ENCODE measurements around the gene CRTAC1.

The CRTAC1 gene

DNA sequence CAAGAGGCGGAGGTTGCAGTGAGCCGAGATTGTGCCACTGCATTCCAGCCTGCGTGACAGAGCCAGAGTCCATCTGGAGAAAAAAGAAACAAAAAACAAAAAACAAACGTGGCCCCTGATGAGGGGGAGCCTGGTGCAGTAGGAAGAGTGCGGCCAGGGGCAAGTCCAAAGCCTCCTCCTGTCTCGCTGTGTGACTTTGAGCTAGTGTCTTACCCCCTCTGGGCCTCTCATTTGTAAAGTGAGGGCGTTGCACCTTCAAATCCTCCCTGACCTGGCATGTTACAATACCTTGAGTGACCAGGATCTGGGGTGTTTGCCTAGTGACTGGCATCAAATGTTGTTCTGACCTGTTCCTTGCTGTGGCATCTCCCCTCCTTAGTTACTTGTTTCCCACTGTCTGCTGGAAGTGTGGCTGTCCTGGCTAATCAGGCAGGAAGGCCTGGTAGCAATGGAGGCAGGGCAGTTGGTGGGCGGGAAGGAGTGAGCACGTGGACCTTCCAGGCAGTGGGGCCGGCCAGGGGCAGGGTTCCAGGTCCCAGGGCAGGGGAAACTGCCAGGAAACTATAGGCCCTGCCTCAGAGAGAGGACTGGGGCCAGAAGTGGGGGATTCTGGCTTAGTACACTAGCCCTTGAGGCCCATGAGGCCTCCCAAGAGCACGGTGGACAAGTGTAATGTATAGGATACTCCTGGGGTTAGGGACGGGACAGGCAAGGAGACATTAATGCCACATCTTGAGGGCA, 205.2 kb downstream of the CRTAC1 start:
- Histone ChIP-seq H3K4me3 (no peak overlapping the region), H3K9ac (no peak overlapping the region), H3K36me3 (no peaks in the 10 kb centered on the region), H3K9me3 (no peaks in the 10 kb centered on the region), H3K4me1 (no peaks in the 10 kb centered on the region), H3K27ac (no peak overlapping the region), H4K20me1 (no peaks in the 10 kb centered on the region), H3K27me3 (no peaks in the 10 kb centered on the region), H3K4me2 (no peak overlapping the region)
- no peak for TF ChIP-seq Cebpa-rat (IDR thresholded peaks at IDR 0.05)

- TF ChIP-seq Cebpa-rat (IDR thresholded peaks at IDR 0.05) = no peak
- no peaks in the 10 kb centered on the region for H3K27me3 ChIP-seq
Observed at GRCh38 chr10:97823734-97824133, 206.7 kb downstream of the CRTAC1 start.

DNA sequence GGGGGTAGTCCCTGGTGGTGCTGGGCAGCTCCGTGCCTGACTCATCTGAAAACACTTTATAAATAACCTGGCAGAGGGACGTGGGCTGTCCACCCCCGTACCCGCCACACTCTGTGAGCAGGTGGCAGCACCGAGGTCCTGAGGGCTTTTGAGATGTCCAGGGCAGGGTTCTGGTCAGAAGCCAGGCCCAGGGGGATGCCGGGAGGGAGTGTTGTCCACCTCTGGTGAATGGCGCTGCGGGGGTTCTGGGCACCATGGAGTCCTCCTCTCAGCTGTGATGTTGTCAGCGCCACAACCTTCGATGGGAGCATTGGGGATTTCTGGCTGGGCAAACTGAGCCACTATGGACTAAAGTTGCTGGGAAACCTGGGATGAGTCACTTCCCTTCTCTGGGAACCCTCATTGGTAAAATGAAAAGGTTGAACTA, 208.1 kb downstream of the CRTAC1 start:
- Histone ChIP-seq H3K4me1 (peaks cover 1% of the 10 kb centered on the region; the same call in 1 of the 2 replicates), H3K4me2 (no peak overlapping the region), H3K27me3 (no peaks in the 10 kb centered on the region), H4K20me1 (no peaks in the 10 kb centered on the region), H3K9ac (no peak overlapping the region), H3K4me3 (no peak overlapping the region), H3K9me3 (no peaks in the 10 kb centered on the region), H3K36me3 (no peaks in the 10 kb centered on the region), H3K27ac (no peak overlapping the region)
- TF ChIP-seq Cebpa-rat (IDR thresholded peaks at IDR 0.05) = no peak

More at GRCh38 chr10:97823734-97824133, 206.7 kb downstream of the CRTAC1 start:
- Histone ChIP-seq H3K9me3 (no peaks in the 10 kb centered on the region), H3K4me1 (no peaks in the 10 kb centered on the region), H3K36me3 (no peaks in the 10 kb centered on the region), H3K4me2 (no peak overlapping the region), H3K9ac (no peak overlapping the region), H3K4me3 (no peak overlapping the region), H4K20me1 (no peaks in the 10 kb centered on the region), H3K27ac (no peak overlapping the region)

DNA sequence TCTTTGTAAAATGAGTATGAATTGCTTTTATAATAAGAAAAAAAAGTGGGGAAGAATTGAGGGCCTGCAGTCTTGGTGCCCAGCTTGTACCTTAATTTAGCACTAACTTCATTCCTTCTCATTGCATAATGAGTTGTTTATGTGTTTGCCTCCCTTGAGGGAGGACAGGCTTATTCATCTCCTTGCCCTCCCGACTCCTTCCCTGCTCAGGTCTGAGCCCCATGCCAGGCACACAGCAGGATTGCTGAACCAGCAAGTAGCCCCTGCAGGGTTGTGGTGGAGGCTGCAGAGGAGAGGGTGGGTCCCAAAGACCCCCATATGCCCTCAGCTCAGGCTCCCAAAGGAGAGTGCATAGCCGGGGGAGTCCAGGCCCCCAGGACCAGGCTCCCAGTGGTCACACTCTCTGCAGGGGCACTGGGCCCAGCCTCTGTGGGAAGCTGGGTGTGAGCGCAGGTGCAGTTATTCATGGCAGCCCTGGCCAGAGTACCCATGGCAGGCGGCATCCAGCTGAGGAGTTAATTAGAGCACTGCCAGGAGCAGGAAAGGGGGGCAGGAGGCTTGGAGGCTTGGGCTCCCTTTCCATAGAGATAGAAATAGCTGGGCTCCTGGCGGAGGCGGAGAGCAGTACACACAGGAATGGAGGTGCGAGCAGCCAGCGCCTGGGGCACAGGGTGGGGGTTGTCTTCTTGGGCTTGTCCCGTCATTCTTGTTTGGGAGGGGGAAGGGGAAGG, 208.9 kb downstream of the CRTAC1 start:
- Histone ChIP-seq H3K36me3 (no peaks in the 10 kb centered on the region), H3K4me3 (no peak overlapping the region), H3K4me2 (no peak overlapping the region), H3K9me3 (no peaks in the 10 kb centered on the region), H4K20me1 (no peaks in the 10 kb centered on the region), H3K9ac (no peak overlapping the region), H3K4me1 (peaks cover 7% of the 10 kb centered on the region), H3K27me3 (no peaks in the 10 kb centered on the region), H3K27ac (no peak overlapping the region)
- TF ChIP-seq Cebpa-rat (IDR thresholded peaks at IDR 0.05) = no peak

GRCh38 chr10:97820096-97820704, 210.2 kb downstream of the CRTAC1 start:
- TF ChIP-seq Cebpa-rat (IDR thresholded peaks at IDR 0.05) = no peak
- Histone ChIP-seq H3K9me3 (no peaks in the 10 kb centered on the region), H3K27ac (no peak overlapping the region), H4K20me1 (no peaks in the 10 kb centered on the region), H3K9ac (no peak overlapping the region), H3K4me3 (no peak overlapping the region), H3K4me2 (no peak overlapping the region), H3K4me1 (peaks cover 8% of the 10 kb centered on the region), H3K27me3 (no peaks in the 10 kb centered on the region), H3K36me3 (no peaks in the 10 kb centered on the region)

DNA sequence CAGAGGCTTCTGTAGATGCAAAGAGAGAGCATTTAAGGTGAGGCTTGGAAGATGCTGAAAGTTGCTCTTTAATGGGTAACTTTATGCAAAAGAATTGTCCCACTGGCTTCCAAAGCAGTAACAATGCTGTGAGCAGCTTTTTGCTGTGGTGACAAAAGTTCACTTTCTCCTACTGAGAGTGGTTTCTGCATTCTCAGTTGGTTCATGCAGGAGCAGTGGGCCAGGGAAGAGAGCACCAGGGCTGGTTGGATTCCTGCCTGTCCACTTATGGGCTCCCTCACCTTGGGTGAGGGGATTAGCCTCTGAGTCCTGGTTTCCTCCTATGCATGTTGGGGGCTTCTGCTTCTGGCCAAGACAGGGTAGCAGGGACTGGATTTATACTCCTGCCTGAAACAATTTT, 211.8 kb downstream of the CRTAC1 start:
- Histone ChIP-seq H3K9ac (no peak overlapping the region), H3K27ac (no peak overlapping the region), H3K4me2 (no peak overlapping the region), H3K27me3 (no peaks in the 10 kb centered on the region), H3K36me3 (no peaks in the 10 kb centered on the region), H3K4me1 (peaks cover 11% of the 10 kb centered on the region), H4K20me1 (no peaks in the 10 kb centered on the region), H3K9me3 (no peaks in the 10 kb centered on the region), H3K4me3 (no peak overlapping the region)
- TF ChIP-seq Cebpa-rat (IDR thresholded peaks at IDR 0.05) = no peak

- no peak overlapping the region for H3K4me2 ChIP-seq
- H3K9me3 ChIP-seq = no peaks in the 10 kb centered on the region
- no peak overlapping the region for H3K4me3 ChIP-seq
- H3K27ac ChIP-seq = no peak overlapping the region
- no peaks in the 10 kb centered on the region for H3K27me3 ChIP-seq
- TF ChIP-seq Cebpa-rat (IDR thresholded peaks at IDR 0.05) = no peak
- no peaks in the 10 kb centered on the region for H3K36me3 ChIP-seq
- no peak overlapping the region for H3K9ac ChIP-seq
- peaks cover 11% of the 10 kb centered on the region for H3K4me1 ChIP-seq
- H4K20me1 ChIP-seq = no peaks in the 10 kb centered on the region
Observed at GRCh38 chr10:97816609-97817008, 213.8 kb downstream of the CRTAC1 start.

Data from BLaER1 (cell line).